SK-N-SH (cell line): ENCODE measurements around the gene FAM241A. TPM values are rescaled to one million over a fixed set of nuclear protein-coding genes. Genes with fewer than 3 reads are reported as not detected.

Experiments
- CTCF ChIA-PET: fragments of 300-600, 350-600 bp; formaldehyde crosslinking; extraction: SDS; loops from one replicate; lab custom pipeline; 2021; lab: Yijun Ruan, JAX
- POLR2A ChIA-PET: fragments of 350-600 bp; sonication (Branson Sonifier 250); formaldehyde crosslinking; extraction: SDS; loops from one replicate; lab custom pipeline; 2020; ENCODE audit warnings: antibody characterized with exemption, inconsistent platforms; lab: Yijun Ruan, JAX
- DNase-seq: peaks from one replicate; pipeline ENCODE4 v3.0.0; 2012
- H2AFZ ChIP-seq: fragments of 200-600 bp; sonication (generic); 2 replicates; pipeline ENCODE4 v1.8.1; 2016; ENCODE audit warnings: antibody characterized with exemption, mild to moderate bottlenecking, low read depth
- H3F3A ChIP-seq: fragments of 200-600 bp; sonication (generic); replicated peaks from 2 replicates; pipeline ENCODE3; 2016; ENCODE audit warnings: antibody characterized with exemption, mild to moderate bottlenecking; ENCODE audit not compliant: insufficient read depth
- H3K27ac ChIP-seq, 2 experiments: fragments of 200-500 bp in 1 of 2; fragments of 200-600 bp in 1 of 2; sonication (Bioruptor generic) in 1 of 2; sonication (generic), shearing (Covaris generic) in 1 of 2; 2 replicates each; pipeline versions ENCODE4 v1.5.1 to v1.6.1; 2014 to 2016; ENCODE audit warnings: low read depth in 2 of 2, inconsistent platforms in 1 of 2, low read length in 1 of 2, mild to moderate bottlenecking in 1 of 2, mixed read lengths in 1 of 2
- H3K27me3 ChIP-seq: fragments of 200-600 bp; sonication (generic), shearing (Covaris generic); 2 replicates; pipeline ENCODE4 v1.6.1; 2016; ENCODE audit warnings: mixed run types; ENCODE audit not compliant: insufficient read depth
- H3K36me3 ChIP-seq, 2 experiments: fragments of 200-500 bp in 1 of 2; fragments of 200-600 bp in 1 of 2; sonication (Bioruptor generic) in 1 of 2; sonication (generic) in 1 of 2; replicated peaks in 1 of 2; 2 replicates each; pipeline versions ENCODE3 to v1.5.1; 2014 to 2016; ENCODE audit warnings: low read length in 1 of 2, mild to moderate bottlenecking in 1 of 2; ENCODE audit not compliant: insufficient read depth in 2 of 2, control insufficient read depth in 1 of 2
- H3K4me1 ChIP-seq, 2 experiments: fragments of 200-500 bp in 1 of 2; fragments of 200-600 bp in 1 of 2; sonication (Bioruptor generic) in 1 of 2; sonication (generic), shearing (Covaris generic) in 1 of 2; 2 replicates each; pipeline versions ENCODE4 v1.5.1 to v1.6.1; 2014 to 2016; ENCODE audit warnings: low read depth in 1 of 2, low read length in 1 of 2, mixed run types in 1 of 2; ENCODE audit not compliant: insufficient read depth in 2 of 2, control insufficient read depth in 1 of 2
- H3K4me2 ChIP-seq: fragments of 200-600 bp; sonication (generic), shearing (Covaris generic); 2 replicates; pipeline ENCODE4 v1.6.1; 2017; ENCODE audit warnings: mixed run types
- H3K4me3 ChIP-seq, 2 experiments: fragments of 200-500 bp in 1 of 2; fragments of 200-600 bp in 1 of 2; sonication (Bioruptor generic) in 1 of 2; sonication (generic), shearing (Covaris generic) in 1 of 2; 2 replicates each; pipeline versions ENCODE4 v1.5.1 to v1.8.1; 2014 to 2016; ENCODE audit warnings: low read depth in 2 of 2, inconsistent platforms in 1 of 2, low read length in 1 of 2, mild to moderate bottlenecking in 1 of 2, mixed read lengths in 1 of 2, moderate library complexity in 1 of 2
- H3K79me2 ChIP-seq: fragments of 200-600 bp; sonication (generic); 2 replicates; pipeline ENCODE4 v1.8.1; 2017; ENCODE audit warnings: mild to moderate bottlenecking; ENCODE audit not compliant: insufficient read depth
- H3K9ac ChIP-seq: fragments of 200-600 bp; sonication (generic); 2 replicates; pipeline ENCODE4 v1.6.1; 2017; ENCODE audit warnings: mixed run types
- H3K9me2 ChIP-seq: fragments of 200-600 bp; sonication (generic); 2 replicates; pipeline ENCODE4 v1.6.1; 2017; ENCODE audit warnings: mixed run types
- H3K9me3 ChIP-seq: fragments of 200-600 bp; sonication (generic); 2 replicates; pipeline ENCODE4 v1.6.1; 2017; ENCODE audit warnings: mixed run types, mild to moderate bottlenecking, moderate library complexity
- H4K20me1 ChIP-seq: fragments of 200-600 bp; sonication (generic); 2 replicates; pipeline ENCODE4 v1.6.1; 2017; ENCODE audit warnings: mild to moderate bottlenecking, mixed run types; ENCODE audit not compliant: insufficient read depth
- CHD2 ChIP-seq: fragments of 150-350 bp; IDR thresholded peaks from 2 replicates; pipeline ENCODE4 v1.6.1; 2018; ENCODE audit warnings: low read length; ENCODE audit not compliant: partially characterized antibody
- EP300 ChIP-seq, 2 experiments: IDR thresholded peaks; 2 replicates each; pipeline versions ENCODE4 v1.4.0 to v1.6.1; 2012; ENCODE audit warnings: borderline replicate concordance in 1 of 2, low read depth in 1 of 2, low read length in 1 of 2
- EZH2phosphoT487 ChIP-seq: fragments of 200-600 bp; sonication (generic); IDR thresholded peaks from 2 replicates; pipeline ENCODE4 v1.6.1; 2017; ENCODE audit warnings: low read depth, mixed run types, mild to moderate bottlenecking, antibody characterized with exemption, moderate library complexity, borderline replicate concordance
- FOSL2 ChIP-seq: IDR thresholded peaks from 2 replicates; pipeline ENCODE4 v1.4.0; 2012; ENCODE audit warnings: low read depth, mild to moderate bottlenecking, moderate library complexity, borderline replicate concordance
- FOXJ3 ChIP-seq: sonication (generic); formaldehyde crosslinking; IDR thresholded peaks from 2 replicates; pipeline ENCODE4 v1.5.1; 2020; ENCODE audit warnings: mild to moderate bottlenecking, missing genetic modification reagents
- FOXM1 ChIP-seq: IDR thresholded peaks from 2 replicates; pipeline ENCODE4 v1.4.0; 2012; ENCODE audit warnings: low read depth, mild to moderate bottlenecking
- GATA2 ChIP-seq: sonication (generic); formaldehyde crosslinking; IDR thresholded peaks from 2 replicates; pipeline ENCODE4 v1.5.0; 2020; ENCODE audit warnings: mild to moderate bottlenecking, missing genetic modification reagents
- JUND ChIP-seq: IDR thresholded peaks from 2 replicates; pipeline ENCODE4 v1.4.0; 2012
- NFIC ChIP-seq: IDR thresholded peaks from 2 replicates; pipeline ENCODE4 v1.4.0; 2012; ENCODE audit warnings: borderline replicate concordance
- NRF1 ChIP-seq: IDR thresholded peaks from 2 replicates; pipeline ENCODE4 v1.6.1; 2012; ENCODE audit warnings: low read depth, mild to moderate bottlenecking, low read length
- RXRA ChIP-seq: IDR thresholded peaks from 2 replicates; pipeline ENCODE4 v1.4.0; 2012; ENCODE audit warnings: low read depth, mild to moderate bottlenecking, borderline replicate concordance
- SMC3 ChIP-seq: IDR thresholded peaks from 2 replicates; pipeline ENCODE4 v1.6.1; 2012; ENCODE audit warnings: low read depth, low read length, improper control_type of control experiment
- TAF1 ChIP-seq: IDR thresholded peaks from 2 replicates; pipeline ENCODE4 v1.6.1; 2012; ENCODE audit warnings: low read depth, mild to moderate bottlenecking, low read length, moderate library complexity, borderline replicate concordance
- TCF12 ChIP-seq: IDR thresholded peaks from 2 replicates; pipeline ENCODE4 v1.4.0; 2012
- USF1 ChIP-seq: IDR thresholded peaks from 2 replicates; pipeline ENCODE4 v1.4.0; 2012; ENCODE audit warnings: low read depth, borderline replicate concordance
- WGBS: methylation state at CpG from one replicate; pipeline ENCODE4 v1.1.6; 2017; ENCODE audit warnings: low lambda C conversion rate; 5-methylcytosine and 5-hydroxymethylcytosine counted together
- polyA plus RNA-seq, 3 experiments: library from polyadenylated mRNA; depleted of rRNA; stranded (reverse); fragments of >200 nt; gene quantifications; 2 replicates each; pipeline ENCODE4 v1.2.3, GENCODE V29; 2012
- TF ChIP-seq, protein P1 (sequence below): IDR thresholded peaks from 2 replicates; pipeline ENCODE4 v1.6.1; 2012; ENCODE audit warnings: mild to moderate bottlenecking, low read depth, low read length, moderate library complexity
- TF ChIP-seq, protein P2 (sequence below): fragments of 150-350 bp; IDR thresholded peaks from 2 replicates; pipeline ENCODE4 v1.6.1; 2017; ENCODE audit warnings: antibody characterized with exemption, low read length, low read depth, borderline replicate concordance
- TF ChIP-seq, protein P3 (sequence below): IDR thresholded peaks from 2 replicates; pipeline ENCODE4 v1.4.0; 2012; ENCODE audit warnings: low read depth, borderline replicate concordance
- TF ChIP-seq, protein P4 (sequence below): fragments of 150-350 bp; IDR thresholded peaks from 2 replicates; pipeline ENCODE4 v1.6.1; 2016; ENCODE audit warnings: mild to moderate bottlenecking, low read depth, low read length

The FAM241A gene
- polyA plus RNA-seq, 1 of the 3 experiments (the other 2 are of a cell fraction) = 0.44 TPM

DNA sequence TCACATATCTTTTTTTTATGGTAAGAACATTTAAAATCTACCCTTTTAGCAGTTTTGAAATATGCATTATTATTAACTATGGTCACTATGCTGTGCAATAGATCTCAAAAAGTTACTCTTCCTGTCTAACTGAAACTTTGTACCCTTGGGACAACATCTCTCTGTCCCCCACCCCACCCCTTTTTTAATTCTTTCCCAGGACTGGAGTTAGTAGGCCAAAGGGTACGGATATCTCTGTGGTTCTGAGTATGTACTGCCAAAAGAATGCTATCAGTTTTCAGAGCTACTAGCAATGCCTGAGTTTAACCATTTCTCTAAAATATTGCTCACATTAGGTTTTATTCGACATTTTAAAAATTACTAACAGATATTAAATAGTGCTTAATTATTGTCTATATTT lies 4.7 kb upstream of the FAM241A start:
- Histone ChIP-seq H3F3A (no peaks in the 10 kb centered on the region), H4K20me1 (no peaks in the 10 kb centered on the region), H3K9me2 (no peaks in the 10 kb centered on the region), H3K27me3 (no peaks in the 10 kb centered on the region), H3K27ac (no peak overlapping the region), H3K9ac (no peak overlapping the region), H3K4me2 (no peak overlapping the region), H3K4me3 (no peak overlapping the region), H3K9me3 (no peaks in the 10 kb centered on the region), H3K36me3 (no peaks in the 10 kb centered on the region), H3K4me1 (no peaks in the 10 kb centered on the region; a peak in 1 of 4 replicates), H3K79me2 (no peaks in the 10 kb centered on the region), H2AFZ (peak overlapping the region; percentile 68; the same call in 1 of the 2 replicates)
- ChIA-PET CTCF (no interaction called here), POLR2A (no interaction called here)
- WGBS = 73% methylated on average over 2 of the region's 2 CpGs
- no peak for TF ChIP-seq FOSL2
- TF ChIP-seq NFIC = no peak
- no peak for TF ChIP-seq CHD2
- no peak for TF ChIP-seq EP300 (IDR thresholded peaks at IDR 0.05; ENCODE audit: borderline replicate concordance in 1 of 2, low read depth in 1 of 2, low read length in 1 of 2)
- no peak for TF ChIP-seq TCF12
- TF ChIP-seq GATA2 (CRISPR knock-in tag) = no peak
- no peak for TF ChIP-seq NRF1
- TF ChIP-seq FOXM1 = no peak
- no peak for TF ChIP-seq EZH2phosphoT487
- no peak for TF ChIP-seq SMC3
- TF ChIP-seq FOXJ3 (CRISPR knock-in tag) = no peak
- TF ChIP-seq, protein P1, sequence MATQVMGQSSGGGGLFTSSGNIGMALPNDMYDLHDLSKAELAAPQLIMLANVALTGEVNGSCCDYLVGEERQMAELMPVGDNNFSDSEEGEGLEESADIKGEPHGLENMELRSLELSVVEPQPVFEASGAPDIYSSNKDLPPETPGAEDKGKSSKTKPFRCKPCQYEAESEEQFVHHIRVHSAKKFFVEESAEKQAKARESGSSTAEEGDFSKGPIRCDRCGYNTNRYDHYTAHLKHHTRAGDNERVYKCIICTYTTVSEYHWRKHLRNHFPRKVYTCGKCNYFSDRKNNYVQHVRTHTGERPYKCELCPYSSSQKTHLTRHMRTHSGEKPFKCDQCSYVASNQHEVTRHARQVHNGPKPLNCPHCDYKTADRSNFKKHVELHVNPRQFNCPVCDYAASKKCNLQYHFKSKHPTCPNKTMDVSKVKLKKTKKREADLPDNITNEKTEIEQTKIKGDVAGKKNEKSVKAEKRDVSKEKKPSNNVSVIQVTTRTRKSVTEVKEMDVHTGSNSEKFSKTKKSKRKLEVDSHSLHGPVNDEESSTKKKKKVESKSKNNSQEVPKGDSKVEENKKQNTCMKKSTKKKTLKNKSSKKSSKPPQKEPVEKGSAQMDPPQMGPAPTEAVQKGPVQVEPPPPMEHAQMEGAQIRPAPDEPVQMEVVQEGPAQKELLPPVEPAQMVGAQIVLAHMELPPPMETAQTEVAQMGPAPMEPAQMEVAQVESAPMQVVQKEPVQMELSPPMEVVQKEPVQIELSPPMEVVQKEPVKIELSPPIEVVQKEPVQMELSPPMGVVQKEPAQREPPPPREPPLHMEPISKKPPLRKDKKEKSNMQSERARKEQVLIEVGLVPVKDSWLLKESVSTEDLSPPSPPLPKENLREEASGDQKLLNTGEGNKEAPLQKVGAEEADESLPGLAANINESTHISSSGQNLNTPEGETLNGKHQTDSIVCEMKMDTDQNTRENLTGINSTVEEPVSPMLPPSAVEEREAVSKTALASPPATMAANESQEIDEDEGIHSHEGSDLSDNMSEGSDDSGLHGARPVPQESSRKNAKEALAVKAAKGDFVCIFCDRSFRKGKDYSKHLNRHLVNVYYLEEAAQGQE = no peak
- TF ChIP-seq JUND = no peak
- no peak for DNase-seq

DNA sequence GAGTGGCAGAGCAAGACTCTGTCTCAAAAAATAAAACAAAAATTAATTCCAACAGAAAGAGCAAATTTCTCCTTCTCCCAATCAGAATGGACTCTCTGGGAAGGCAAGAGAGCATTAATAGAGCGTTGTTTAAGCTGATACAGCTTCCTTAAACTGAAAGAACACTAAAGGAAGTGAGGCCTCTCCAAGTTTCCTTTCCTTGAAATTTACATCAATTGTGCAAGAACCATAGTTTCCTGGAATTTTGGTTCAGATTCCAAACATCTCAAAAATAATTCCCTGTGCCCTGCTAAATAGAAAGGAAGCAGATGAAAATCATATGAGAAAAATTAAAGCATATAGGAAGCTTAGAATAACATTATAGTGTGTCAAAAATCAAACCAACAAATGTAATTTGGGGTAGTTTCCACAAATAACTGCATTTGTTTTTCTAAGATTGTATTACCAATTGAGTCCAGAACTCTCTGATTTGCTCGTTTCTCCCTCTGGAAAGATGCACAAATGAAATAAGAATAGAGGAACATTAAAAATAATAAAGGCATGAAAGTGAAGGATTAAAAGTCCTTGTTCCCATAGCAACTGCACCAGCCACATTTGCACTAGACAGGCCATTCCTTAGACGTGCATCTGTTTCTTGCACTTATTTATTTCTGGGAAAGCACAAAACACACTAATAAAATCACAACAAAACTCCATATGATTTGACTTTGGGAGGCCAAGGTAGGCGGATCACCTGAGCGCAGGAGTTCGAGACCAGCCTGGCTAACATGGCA lies 3.7 kb upstream of the FAM241A start:
- Histone ChIP-seq H3K27me3 (no peaks in the 10 kb centered on the region), H2AFZ (0 out of 2 replicates have a peak overlapping the region, but pooled peaks have one; percentile 35), H3K4me2 (no peak overlapping the region), H3K27ac (no peak overlapping the region), H3K4me3 (no peak overlapping the region), H3K9ac (no peak overlapping the region), H3K4me1 (peaks cover 0 to 2% of the 10 kb centered on the region in 2 experiments; a peak in 2 of 4 replicates), H3K79me2 (no peaks in the 10 kb centered on the region), H4K20me1 (no peaks in the 10 kb centered on the region), H3K9me3 (no peaks in the 10 kb centered on the region), H3K9me2 (no peaks in the 10 kb centered on the region), H3K36me3 (no peaks in the 10 kb centered on the region), H3F3A (no peaks in the 10 kb centered on the region)
- DNase-seq = no peak
- TF ChIP-seq, protein P2, sequence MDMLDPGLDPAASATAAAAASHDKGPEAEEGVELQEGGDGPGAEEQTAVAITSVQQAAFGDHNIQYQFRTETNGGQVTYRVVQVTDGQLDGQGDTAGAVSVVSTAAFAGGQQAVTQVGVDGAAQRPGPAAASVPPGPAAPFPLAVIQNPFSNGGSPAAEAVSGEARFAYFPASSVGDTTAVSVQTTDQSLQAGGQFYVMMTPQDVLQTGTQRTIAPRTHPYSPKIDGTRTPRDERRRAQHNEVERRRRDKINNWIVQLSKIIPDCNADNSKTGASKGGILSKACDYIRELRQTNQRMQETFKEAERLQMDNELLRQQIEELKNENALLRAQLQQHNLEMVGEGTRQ = no peak
- TF ChIP-seq FOXM1 (no peak), CHD2 (no peak), USF1 (no peak), RXRA (no peak), TAF1 (no peak)
- TF ChIP-seq, protein P3, sequence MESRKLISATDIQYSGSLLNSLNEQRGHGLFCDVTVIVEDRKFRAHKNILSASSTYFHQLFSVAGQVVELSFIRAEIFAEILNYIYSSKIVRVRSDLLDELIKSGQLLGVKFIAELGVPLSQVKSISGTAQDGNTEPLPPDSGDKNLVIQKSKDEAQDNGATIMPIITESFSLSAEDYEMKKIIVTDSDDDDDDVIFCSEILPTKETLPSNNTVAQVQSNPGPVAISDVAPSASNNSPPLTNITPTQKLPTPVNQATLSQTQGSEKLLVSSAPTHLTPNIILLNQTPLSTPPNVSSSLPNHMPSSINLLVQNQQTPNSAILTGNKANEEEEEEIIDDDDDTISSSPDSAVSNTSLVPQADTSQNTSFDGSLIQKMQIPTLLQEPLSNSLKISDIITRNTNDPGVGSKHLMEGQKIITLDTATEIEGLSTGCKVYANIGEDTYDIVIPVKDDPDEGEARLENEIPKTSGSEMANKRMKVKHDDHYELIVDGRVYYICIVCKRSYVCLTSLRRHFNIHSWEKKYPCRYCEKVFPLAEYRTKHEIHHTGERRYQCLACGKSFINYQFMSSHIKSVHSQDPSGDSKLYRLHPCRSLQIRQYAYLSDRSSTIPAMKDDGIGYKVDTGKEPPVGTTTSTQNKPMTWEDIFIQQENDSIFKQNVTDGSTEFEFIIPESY = no peak
- TF ChIP-seq, protein P4, sequence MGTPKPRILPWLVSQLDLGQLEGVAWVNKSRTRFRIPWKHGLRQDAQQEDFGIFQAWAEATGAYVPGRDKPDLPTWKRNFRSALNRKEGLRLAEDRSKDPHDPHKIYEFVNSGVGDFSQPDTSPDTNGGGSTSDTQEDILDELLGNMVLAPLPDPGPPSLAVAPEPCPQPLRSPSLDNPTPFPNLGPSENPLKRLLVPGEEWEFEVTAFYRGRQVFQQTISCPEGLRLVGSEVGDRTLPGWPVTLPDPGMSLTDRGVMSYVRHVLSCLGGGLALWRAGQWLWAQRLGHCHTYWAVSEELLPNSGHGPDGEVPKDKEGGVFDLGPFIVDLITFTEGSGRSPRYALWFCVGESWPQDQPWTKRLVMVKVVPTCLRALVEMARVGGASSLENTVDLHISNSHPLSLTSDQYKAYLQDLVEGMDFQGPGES = no peak
- CTCF ChIA-PET = interaction anchor here (1.6 kb wide), 1 partner anchor 42 kb away, joined by 7 read pairs; no protein-coding TSS in a partner anchor
- POLR2A ChIA-PET = no interaction called here
- WGBS = 74% methylated on average over 6 of the region's 6 CpGs
